Stimulated activated CD4-positive, alpha-beta T cell treated with anti-CD3 and anti-CD28 coated beads, Interleukin-4, amount 100 ng/mL, for 48 hours (primary cell): ENCODE data around the gene PTPA.
"Not testable (repeated sequence)": the region's sequence is repeated elsewhere in the genome, so short reads cannot be mapped to it uniquely, and the experiment has no call there.

ENCODE experiments used
- DNase-seq, 2 donors: peaks; one replicate each; pipeline ENCODE4 v3.0.0-alpha.2; 2020; ENCODE audit warnings: low read depth in 2 of 2

PTPA gene

GRCh38 chr9:129175825-129176633 is 64.8 kb downstream of the PTPA start:
- peak; percentile 55 to 64 for DNase-seq

GRCh38 chr9:129176701-129177442 is 65.7 kb downstream of the PTPA start:
- no peak for DNase-seq

GRCh38 chr9:129177443-129177790 is 66.2 kb downstream of the PTPA start:
- DNase-seq = no peak

- peak; percentile 88 to 91 for DNase-seq
Measured at GRCh38 chr9:129177791-129178567, 66.8 kb downstream of the PTPA start, which contains the start of gene IER5L. IER5L (minus strand) TSS chr9:129178261; CDS start chr9:129178052, 209 bp downstream.

DNA sequence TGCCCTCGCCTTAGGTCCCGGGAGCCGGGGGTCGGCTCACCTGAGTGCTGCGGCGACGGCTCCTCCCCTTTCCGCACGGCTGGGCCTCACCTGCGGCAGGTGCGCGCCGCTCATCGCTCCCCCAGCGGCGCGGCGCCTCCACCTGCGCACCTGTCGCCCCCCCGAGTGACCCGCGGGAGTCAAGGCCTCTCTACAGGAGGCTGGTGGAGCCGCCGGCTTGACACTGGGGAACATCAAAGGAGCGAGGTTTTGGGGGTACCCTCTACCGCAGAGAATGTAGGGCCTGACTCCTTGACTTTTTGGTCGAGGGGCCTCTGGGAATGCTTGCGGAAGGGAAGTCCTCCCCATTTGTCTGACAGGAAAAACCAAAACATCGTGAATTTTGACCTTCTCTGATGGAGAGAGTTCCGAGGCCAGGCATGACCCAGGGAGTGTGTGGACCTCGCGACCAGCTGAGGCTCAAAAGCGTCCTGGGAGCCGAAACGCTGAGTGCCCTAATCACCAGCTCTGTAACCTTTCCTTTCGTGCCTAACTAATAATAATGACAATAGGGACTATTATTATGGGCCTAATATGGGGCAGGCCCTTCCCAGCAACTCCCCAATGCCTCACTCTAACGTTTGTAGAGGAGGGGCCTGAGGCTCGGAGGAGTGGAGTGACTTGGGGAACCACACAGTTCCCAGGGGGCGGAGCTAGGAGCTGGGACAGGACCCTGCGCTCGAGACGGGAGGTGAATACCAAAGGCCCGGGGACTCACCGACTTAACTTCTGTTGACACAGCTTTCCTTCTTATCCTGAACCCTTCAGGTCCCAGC is 67.6 kb downstream of the PTPA start:
- no peak for DNase-seq

GRCh38 chr9:129181246-129181645 is 70.0 kb downstream of the PTPA start:
- no peak for DNase-seq

DNA sequence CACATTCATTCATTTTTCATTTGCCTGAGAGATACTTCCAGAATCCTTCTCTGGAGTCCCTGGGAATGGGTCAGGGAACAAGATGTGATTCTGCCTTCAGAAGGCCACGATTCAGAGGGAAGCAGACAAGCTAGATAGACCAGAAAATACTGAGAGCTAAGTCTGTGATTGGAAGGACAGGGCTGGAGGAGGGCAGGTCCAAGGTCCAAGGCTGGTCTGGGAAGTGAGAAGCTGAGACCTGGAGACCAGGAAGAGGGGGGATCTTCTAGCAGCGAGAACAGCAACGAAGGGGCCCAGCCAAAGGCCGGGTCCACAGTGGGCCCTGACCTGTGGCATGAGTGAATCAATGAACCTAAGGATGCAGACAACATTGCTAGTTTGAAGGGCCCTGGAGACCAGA is 70.9 kb downstream of the PTPA start:
- DNase-seq = no peak

DNA sequence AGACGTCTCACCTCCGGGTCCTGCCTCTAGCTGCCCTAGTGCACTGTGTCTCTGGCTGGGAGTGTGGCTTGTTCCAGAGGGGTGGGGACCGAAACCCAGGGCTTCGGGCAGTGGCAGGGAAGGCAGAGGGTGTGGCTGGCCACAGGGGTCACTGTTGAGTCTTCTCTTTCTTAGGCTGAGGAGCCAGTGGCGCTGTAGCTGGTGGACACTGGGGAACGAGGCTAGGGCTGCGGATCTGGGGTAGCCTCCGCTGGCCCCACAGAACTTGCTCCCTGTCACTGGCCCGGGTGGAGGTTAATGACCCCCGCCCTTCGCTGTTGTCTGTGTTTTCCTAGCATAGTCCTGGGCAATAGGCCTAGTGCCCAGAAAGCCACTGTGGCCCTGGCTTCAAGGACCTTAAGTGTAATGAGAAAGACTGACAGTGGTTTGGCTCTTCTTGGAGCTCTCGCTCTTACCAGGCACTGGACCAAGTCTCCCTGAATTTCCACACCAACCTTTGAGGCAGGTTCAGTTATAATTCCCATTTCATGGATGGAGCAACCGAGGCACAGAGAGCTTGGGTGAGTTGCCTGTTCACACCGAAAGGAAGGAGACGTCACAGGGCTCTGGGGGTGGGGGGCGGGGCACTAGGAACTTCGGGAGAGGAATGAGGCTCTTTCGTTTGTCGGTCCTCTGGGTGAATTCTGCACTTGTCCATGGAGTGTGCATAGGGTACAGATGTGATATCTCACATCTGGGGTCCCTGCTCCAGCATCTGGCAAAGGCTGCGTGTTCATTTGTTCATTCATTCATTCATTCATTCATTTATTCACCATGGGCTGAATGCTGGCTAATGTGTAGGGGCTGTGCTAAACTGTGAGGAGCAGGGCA is 71.6 kb downstream of the PTPA start:
- no peak for DNase-seq

DNA sequence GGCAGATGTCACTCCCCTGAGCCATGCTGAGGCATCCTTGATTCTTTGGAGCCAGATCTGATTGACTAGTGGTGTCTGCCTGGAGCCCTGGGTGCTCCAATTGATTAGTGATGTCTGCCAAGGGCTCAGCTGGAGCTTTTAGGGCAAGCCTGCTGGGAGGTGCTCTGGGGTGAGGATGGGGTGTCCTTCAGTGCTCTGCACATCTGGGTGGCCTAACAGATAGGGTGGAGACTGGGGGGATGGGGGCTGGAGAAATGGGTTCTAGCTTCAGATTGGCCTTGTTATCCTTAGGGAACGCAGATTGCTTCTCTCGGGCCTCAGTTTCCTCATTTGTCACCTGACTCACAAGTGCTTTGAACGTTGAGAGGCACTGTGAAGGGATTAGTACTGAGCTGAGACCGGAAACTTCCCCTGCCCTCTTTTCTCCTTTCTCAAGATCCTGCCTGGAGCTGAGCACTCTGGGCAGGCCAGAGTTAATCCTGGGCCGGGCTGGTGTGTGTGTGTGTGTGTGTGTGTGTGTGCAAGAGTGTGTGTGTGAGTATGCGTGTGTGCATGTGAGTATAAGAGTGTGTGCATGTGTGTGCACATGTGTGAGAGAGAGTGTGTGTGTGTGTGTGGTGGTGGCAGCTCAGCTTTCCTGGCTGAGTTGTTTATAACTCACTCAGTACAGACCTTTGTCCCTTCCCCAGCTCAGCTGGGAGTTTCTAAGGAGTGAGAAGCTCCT is 72.4 kb downstream of the PTPA start:
- no peak for DNase-seq

GRCh38 chr9:129184219-129184524 is 73.0 kb downstream of the PTPA start:
- DNase-seq = no peak

GRCh38 chr9:129184596-129185122 is 73.4 kb downstream of the PTPA start:
- no peak for DNase-seq

GRCh38 chr9:129185402-129185801 is 74.2 kb downstream of the PTPA start:
- DNase-seq = no peak

GRCh38 chr9:129185991-129186390 is 74.8 kb downstream of the PTPA start:
- DNase-seq = no peak

DNA sequence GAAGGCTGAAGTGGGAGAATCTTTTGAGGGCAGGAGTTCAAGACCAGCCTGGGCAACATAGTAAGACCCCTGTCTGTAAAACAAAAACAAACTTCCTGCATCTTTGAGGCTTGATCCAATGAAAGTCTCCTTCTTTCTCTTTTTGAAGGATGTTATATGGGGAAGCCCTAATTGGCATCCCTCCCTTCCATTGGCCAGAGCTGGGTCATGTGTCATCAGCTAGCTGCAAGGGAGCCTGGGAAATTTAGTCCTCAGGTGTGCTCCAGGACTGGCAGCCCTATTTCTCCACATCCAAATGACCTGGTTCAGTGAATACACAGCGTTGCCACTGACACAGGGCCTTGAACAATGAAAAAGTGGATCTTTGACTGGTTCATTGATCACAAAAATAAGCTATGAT is 75.8 kb downstream of the PTPA start:
- no peak for DNase-seq

DNA sequence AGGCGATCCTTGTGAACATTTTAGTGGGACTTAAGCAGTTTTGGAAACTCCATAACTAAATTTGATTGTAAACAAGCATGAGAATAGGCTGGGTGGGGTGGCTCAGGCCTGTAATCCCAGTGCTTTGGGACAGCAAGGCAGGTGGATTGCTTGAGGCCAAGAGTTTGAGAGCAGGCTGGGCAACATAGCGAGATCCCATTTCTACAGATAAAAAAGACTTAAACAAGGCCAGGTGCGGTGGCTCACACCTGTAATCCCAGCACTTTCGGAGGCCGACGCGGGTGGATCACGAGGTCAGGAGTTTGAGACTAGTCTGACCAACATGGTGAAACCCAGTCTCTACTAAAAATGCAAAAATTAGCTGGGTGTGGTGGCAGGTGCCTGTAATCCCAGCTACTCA is 78.8 kb downstream of the PTPA start:
- not testable (repeated sequence) for DNase-seq

DNA sequence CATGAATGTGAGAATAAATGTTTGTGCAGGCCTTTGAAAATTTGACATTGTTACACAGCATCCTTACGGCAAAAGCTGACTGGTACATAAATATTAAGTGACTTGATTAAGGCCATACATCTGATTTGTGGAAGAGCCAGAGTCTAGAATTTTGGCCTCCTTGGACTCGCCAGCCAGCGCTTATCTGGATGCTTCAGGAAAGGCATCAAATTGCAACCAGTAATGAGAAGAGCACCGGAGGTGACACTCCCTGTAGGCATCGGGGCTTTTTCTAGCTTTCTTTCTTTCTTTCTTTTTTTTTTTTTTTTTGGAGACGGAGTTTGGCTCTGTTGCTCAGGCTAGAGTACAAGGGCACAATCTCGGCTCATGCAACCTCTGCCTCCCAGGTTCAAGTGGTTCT is 80.0 kb downstream of the PTPA start:
- no peak for DNase-seq

- no peak for DNase-seq
Measured at GRCh38 chr9:129193655-129194054, 82.4 kb downstream of the PTPA start.

DNA sequence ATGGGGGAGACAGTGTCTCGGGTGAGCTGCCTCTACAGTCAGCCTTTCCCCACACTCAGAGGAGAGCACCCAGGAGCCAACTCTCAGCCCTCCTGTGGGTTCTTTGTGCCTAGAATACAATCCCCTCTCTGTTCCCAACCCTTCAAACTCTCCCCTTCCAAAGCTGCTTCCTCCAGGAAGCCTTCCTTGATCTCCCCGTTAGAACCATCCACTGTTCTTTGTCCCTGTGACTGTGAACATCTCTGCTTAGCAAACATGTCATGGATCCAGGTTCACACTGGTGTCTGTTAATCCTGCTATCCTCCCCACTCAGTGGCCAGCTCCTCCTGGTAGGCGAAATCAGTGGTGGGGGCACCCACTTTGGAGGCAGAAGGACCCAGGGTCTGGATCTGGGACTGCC is 83.0 kb downstream of the PTPA start:
- no peak for DNase-seq

DNA sequence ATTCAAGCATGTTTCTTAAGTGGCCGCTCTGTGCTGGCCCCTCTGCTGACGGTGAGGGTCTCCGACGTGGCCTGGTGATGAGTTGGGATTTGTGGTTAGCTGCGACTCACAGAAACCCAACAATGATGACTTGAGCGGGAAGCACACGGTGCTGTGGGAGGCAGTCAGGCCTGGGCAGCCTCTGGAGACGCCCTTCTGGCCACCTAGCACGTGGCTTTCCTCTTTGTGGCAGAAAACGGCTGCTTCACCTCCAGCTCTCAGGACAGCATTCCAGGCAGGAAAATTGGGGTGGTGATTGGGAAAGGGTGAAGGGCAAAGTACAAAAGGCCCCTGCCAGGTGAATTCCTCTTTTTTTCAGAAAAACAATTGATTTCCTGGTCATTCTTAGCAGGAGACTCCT is 84.4 kb downstream of the PTPA start:
- DNase-seq = no peak

DNA sequence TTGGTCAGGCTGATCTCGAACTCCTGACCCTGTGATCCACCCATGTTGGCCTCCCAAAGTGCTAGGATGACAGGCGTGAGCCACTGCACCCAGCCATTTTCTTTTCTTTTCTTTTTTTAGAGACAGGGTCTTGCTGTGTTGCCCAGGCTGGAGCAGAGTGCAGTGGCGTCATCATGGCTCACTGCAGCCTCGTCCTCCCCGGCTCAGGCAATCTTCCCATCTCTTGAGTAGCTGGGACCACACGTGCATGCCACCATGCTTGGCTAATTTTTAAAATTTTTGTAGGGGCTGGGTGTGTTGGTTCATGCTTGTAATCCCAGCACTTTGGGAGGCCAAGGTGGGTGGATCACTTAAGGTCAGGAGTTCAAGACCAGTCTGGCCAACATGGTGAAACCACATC is 85.8 kb downstream of the PTPA start:
- not testable (repeated sequence) for DNase-seq
